HG02763 (cell line): ENCODE results near the gene IGSF21.
"Not testable (repeated sequence)": the region's sequence is repeated elsewhere in the genome, so short reads cannot be mapped to it uniquely, and the experiment has no call there.

Experiments used
- ATAC-seq: cut with Tn5 transposase; IDR thresholded peaks from one replicate; pipeline ENCODE4 v1.9.1; 2021; ENCODE audit warnings: mild to moderate bottlenecking, moderate library complexity; ENCODE audit not compliant: unreplicated experiment

The IGSF21 gene

DNA sequence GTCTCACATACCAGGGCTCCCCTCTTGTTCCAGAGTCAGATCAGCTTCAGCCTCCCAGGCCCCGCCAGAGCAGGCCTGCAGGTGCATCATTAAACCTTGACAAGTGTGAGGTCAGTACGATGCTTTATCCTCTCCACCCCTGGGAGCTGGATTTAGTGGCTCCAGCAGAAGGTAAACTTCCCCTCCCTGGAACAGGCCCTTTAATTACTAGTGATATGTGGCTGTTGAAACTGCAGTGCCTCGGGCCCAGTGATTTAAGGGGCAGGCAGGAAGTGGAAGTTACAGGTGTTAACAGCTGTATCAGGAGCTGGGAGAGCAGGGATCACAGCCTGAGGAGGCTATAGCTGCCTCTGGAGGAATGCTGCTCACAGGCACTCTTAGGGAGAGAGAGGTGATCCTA, 240.8 kb downstream of the IGSF21 start:
- no peak for ATAC-seq

DNA sequence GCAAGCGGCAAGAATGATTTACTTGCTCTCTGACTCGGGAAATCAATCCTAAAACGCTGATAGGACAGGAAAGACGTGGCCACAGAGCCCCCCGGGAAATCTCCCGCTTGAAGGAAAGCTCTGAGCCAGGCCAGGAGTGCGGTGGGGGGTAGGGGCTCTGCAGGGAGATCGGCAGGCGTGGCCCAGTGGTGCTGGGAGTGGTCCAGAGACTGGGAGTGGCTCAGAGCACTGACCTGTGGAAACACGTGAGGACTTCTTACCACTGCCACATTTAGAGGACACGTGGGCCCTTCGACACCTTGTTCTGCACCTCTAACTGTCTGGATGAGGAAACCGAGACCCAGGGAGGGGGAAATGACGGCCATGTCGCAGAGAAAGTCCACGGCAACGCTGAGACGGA, 243.1 kb downstream of the IGSF21 start:
- ATAC-seq, result no peak

DNA sequence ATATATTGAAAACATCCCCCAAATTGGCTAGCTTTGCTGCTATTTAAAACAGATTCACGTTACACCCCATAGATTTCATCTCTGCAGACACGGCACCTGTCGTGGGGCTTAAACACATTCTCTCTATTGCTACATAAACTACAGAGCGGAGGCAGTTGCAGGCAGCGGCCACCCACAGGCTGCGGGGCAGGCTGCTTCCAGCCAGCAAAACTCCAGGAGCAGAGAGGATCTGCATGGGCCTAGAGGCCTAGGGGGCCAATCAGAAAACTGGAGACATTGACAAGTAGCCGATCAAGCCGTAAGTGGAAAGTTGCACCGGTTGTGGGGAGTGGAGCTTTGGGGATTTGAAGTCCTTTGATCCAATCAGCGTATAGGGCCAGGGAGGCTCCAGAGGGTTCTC, 244.1 kb downstream of the IGSF21 start:
- ATAC-seq, result no peak

DNA sequence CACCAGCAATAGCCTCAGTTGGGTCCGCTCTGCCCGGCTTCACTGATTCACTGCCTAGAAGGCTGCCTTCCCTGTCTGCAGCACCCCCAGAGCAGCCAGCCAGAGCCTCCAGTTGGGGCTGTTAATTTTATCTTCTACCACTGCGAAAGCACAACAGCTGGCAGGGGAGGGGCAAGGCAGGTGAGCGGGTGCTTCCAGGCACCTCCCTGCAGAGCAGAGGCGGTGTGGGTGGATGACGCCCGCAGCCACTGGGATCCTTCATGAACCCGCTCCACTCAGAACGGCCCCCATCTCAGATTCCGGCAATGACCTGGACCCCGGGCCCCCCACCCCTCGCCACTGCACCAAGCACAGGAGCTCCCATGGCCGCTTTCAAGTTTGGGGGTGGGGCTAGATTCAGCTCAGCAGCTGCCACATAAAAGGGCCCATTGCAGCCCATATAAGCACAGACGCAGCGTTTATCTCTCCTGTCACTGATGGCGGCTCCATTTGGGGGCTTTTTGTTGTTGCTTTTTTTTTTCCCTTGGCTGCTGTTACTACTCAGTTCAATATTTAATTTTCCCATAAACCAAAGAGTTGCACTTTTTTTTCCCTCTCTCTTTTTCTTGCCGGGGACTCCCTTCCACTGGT, 245.2 kb downstream of the IGSF21 start:
- ATAC-seq, result no peak

- ATAC-seq, result no peak
Measured at GRCh38 chr1:18353528-18353927, 245.9 kb downstream of the IGSF21 start.

DNA sequence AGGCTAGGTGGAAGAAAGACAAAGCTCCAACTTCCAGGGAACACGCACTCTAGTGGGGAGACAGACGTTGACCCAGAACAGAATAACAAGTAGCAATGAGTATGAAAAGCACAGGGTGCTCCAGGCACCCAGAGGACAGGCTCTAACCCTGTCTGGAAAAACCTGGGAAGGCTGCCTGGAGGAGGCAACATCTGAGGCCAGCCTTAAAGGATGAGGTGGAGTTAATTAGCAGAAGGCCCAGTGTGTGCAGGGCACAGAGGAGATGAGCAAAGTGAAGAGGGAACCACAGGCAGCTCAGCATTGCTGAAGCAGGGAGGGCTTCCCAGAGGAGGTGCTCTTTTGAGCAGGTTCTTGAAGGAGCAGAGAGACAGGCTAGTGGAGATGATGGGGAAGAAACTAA, 246.4 kb downstream of the IGSF21 start:
- ATAC-seq, result no peak

DNA sequence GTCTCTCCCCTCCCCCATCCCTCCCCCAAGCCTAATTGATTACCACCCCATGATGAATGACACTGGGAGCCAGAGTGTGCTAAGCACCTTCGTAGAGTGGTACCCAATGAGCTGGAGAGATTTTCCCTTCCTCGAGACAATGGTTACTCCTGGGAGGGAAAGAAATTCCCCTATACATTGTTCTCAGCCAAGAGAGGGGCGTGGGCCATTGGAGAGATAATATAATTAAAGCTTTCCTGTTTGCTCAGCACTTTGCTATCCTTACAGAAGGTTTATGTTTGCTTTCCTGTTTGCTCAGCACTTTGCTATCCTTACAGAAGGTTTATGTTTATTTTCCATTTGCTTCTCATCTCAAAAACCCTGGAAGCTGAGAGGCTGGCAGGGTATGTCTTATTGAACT, 247.0 kb downstream of the IGSF21 start:
- ATAC-seq, result no peak

DNA sequence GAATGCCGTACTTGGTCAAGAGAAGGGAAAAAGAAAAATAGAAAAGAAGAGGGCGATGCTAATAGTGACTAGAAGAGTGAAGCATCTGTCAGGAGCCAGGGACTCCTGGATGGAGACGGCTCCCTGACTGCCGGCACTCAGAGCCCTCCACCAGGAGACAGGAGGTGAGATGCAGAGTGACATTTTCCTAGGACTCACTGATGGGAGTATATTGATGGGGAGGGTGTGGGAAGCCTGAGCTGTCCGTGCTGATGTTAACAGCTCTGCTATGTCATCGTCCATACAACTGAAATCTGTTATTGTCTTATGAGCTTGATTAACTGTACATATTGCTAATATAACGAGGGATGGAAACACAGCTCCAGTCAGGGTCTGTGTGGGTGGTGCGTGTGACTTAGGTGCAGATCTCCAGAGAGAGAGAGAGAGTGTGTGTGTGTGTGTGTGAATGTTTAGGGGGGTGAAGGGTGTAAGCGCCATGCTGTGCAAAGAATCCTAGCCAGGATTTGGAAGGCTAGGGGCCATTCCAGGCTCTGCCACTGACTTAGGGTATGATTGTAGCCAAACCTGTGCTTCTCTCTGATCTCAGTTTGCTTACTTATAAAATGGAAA, 250.1 kb downstream of the IGSF21 start:
- ATAC-seq, result no peak

DNA sequence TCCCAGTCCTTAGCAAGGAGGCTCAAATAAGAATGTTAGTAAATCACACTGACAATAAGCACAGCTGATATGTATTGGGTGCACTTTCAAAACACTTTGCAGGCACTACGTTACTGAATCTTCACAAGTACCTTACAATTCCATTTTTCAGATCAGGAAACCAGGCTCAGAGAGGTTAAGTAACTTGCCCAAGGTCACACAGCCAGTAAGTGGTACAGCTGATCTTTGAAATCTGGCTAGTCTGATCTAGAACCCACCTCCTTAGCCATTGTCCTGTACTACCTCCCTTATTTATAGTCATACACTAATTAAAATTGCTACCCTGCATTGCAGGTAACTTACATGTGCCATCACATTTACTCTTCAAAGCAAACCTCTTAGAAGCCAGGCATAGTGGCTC, 251.0 kb downstream of the IGSF21 start:
- ATAC-seq, result no peak

DNA sequence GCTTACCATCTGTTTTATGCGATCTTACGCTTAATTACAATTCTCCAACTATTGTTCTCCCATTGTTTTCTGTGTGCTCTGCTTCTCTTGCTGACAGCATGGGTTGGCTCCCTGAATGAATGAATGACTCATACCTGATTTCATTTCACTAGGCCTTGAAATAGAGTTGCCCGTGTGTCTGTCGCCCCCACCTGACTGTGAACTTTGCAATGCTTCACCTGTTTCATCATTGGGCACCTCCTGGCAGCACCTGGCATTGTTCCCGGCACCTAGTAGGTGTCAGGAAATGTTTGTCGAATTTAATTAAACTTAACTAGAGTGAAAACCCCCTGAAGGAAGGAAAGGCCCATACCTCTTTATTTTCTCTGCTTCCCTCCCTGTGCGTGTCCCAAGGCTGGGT, 252.7 kb downstream of the IGSF21 start:
- ATAC-seq, result no peak

GRCh38 chr1:18362150-18362549, 254.6 kb downstream of the IGSF21 start:
- no peak for ATAC-seq

DNA sequence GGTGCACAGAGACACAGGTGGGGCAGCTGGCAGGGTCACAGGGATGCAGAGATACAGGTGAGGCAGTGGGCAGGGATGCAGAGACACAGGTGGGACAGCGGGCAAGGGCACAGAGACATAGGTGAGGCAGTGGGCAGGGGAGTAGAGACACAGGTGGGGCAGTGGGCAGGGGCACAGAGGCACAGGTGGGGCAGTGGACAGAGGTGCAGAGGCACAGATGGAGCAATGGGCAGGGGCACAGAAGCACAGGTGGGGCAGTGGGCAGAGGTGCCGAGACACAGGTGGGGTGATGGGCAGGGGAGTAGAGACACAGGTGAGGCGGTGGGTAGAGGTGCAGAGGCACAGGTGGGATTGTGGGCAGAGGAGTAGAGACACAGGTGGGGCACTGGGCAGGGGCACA, 255.8 kb downstream of the IGSF21 start:
- ATAC-seq, result no peak

DNA sequence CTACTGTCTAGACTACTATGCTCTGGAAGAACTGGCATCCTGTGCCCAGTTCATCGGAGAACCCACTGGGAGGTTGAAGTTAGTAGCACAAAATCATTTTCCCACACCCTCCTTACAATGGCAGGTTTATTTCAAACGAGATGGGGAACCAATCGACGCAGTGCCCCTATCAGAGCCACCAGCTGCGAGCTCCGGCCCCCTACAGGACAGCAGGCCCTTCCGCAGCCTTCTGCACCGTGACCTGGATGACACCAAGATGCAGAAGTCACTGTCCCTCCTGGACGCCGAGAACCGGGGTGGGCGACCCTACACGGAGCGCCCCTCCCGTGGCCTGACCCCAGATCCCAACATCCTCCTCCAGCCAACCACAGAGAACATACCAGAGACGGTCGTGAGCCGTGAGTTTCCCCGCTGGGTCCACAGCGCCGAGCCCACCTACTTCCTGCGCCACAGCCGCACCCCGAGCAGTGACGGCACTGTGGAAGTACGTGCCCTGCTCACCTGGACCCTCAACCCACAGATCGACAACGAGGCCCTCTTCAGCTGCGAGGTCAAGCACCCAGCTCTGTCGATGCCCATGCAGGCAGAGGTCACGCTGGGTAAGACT, 257.6 kb downstream of the IGSF21 start:
- ATAC-seq, result no peak

DNA sequence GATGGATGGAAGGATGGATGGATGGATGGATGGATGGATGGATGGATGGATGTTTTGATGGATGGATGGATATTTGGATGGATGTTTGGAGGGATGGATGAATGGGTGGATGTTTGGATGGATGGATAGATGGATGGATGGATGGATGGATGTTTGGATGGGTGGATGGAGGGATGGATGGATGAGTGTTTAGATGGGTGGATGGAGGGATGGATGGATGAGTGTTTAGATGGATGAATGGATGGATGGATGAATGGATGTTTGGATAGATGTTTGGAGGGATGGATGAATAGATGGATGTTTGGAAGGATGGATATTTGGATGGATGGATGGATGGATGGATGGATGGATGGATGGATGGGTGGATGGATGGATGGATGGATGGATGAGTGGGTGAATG, 264.9 kb downstream of the IGSF21 start:
- not testable (repeated sequence) for ATAC-seq

DNA sequence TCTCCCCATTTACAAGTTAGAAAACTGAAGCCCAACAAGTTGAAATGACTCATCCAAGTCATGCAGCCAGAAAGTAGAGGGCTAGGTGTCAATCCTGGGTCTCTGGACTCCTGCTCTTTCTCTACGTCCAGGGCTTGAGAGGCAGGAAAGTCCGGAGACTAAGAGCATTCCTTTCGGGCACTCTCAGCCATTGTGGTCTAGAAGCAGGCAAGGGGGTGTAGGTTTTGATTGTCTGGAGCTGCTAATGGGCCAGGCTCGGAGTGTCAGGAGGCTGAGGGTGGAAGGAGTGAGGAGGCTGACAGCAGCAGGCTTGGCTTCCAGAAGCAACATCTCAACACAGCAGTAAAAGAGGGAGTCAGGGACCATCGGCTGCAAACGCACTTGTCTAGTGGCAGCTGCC, 265.6 kb downstream of the IGSF21 start:
- ATAC-seq, result no peak

DNA sequence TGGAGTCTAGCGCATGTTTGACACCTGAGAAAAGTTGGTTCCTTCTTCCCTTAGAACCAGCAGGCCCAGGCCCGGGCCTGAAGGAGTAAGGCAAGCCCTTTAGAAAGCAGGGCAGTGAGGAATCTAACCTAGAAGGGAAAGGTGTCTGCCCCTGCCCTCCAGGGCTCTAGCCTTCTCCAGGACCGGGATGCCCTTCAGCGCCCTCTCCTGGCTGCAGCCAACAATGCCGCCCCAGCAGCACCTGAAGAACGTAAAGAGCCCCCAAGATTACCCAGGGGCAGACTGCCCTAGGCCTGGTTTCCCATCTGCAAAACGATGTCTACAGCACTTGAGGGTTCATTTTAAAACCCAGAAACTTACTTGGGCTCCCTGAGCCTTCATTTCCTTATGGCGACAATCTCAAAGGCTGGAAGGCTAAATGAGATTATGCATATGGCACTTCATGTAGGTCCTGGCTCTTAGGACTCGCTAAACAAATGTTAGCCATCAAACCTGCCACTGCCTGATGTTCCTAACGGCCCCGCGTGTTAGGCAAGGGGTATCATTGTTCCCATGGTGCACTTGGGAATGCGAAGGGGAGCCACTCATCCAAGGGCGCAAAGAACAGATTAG, 266.4 kb downstream of the IGSF21 start:
- no peak for ATAC-seq

DNA sequence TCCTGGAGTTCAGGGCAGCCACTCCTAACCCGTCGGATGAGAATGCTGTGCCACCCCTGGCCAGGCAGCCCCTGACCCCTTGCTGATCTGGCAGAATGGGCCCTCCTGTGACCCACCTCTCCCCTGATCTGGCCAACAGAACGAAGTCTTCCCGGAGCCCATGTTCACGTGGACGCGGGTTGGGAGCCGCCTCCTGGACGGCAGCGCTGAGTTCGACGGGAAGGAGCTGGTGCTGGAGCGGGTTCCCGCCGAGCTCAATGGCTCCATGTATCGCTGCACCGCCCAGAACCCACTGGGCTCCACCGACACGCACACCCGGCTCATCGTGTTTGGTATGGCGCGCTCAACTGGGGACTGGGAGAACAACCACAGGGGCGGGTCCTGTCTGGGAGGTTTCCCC, 269.1 kb downstream of the IGSF21 start:
- ATAC-seq, result no peak

- no peak for ATAC-seq
Measured at GRCh38 chr1:18380288-18380687, 272.7 kb downstream of the IGSF21 start.

DNA sequence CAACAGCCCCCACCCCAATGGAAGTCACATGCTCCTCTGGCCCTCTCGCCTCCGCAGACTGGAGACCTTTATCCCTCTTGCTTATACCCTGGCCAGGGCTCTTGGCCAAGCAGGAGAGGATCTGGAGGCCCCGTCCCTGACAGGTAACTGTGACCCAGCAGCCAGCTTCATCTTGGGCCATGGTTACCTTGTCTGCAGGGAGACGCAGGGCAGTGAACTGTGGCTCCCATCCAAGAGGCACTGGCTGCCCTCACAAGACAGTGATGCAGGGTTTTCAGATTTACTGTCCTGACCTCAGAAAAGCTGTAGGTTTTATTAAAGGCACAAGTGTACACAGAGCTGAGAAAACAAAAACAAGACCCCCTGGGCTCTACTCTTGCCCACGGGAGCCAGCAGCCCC, 276.5 kb downstream of the IGSF21 start:
- ATAC-seq, result no peak

DNA sequence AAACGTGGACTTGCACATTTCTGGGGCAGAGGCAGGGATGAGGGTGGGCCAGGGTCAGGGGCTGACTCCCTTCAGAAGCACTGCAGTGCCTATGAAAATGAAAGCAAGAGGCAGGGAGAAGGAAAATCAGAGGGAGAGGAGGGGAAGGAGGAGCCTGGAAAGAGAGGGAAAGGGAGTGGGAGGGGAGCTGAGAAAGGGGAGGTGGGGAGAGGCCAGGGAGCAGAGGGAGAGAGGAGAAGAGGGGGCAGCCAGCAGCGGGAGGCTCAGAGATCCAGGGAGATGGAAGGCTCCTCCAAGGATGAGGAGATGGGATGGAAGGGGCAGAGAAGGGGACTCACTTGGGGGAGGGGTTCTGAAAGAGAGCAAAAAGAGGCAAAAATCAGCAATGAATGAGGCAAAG, 276.9 kb downstream of the IGSF21 start:
- no peak for ATAC-seq

DNA sequence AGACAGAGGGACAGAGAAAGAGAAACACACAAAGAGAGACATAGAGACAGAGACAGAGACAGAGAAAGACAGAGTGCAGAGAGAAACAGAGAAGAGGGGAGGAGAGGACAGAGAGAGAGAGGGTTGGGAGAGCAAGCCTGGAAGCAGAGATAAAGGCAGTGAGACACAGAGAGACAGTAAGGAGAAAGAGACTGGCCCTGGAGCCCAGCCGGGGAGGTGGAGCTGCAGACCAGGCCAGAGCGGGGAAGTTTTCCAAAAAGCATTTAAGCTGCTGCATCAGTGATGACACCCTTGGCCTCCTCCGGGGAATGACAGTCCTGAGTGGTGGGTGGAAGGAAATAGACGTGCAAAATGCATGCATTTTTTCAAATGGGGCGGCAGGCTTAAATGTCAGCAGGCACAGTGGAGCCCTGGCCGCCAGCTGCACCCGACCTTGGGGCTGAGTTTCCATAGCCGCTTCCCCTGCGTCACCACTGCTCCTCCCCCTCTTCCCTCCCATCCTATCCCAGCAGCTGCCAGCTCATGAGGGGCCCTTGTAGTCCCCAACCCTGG, 277.7 kb downstream of the IGSF21 start:
- ATAC-seq, result no peak

DNA sequence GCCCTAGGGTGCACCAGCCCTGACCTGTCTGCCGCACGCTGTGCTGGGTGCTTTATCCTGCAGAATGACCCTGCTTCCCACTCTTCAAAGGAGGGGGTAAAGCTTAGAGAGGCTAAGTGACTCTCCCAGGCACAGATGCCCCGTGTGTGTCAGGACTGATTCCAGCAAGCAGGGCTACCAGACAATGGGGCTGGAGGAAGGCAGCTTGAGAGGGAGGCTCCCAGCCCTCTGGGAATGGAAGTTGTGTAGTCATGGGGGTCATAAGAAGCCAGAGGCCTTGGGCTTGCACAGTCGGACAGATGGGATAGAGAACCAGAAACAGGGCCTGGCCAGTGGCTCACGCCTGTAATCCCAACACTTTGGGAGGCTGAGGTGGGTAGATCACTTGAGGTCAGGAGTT, 279.0 kb downstream of the IGSF21 start:
- no peak for ATAC-seq
